Esophagus muscularis mucosa (tissue), 4 donors: Measurements from ENCODE around the gene TP53I3. TPM values are rescaled to one million over a fixed set of nuclear protein-coding genes. Genes with fewer than 3 reads are reported as not detected.

Source experiments
- DNase-seq: peaks from one replicate; pipeline ENCODE4 v3.0.0-alpha.2; 2017; ENCODE audit errors: extremely low spot score
- H3K27ac ChIP-seq, 4 donors: fragments of 200-600 bp; sonication (generic); replicated peaks in 1 of 4; 1 replicate in 3 of 4; 2 replicates in 1 of 4; pipeline ENCODE4 v1.5.1; 2016 to 2019; ENCODE audit warnings: mild to moderate bottlenecking in 1 of 4
- H3K27me3 ChIP-seq, 4 donors: fragments of 200-600 bp; sonication (generic); one replicate each; pipeline versions ENCODE4 v1.5.1 to v1.6.0; 2016 to 2019
- H3K36me3 ChIP-seq, 4 donors: fragments of 200-600 bp; sonication (generic); one replicate each; pipeline ENCODE4 v1.5.1; 2016 to 2019
- H3K4me1 ChIP-seq, 4 donors: fragments of 200-600 bp; sonication (generic); one replicate each; pipeline ENCODE4 v1.5.1; 2016 to 2019
- H3K4me3 ChIP-seq, 4 donors: fragments of 200-600 bp; sonication (generic); 1 replicate in 2 of 4; 2 replicates in 2 of 4; pipeline ENCODE4 v1.5.1; 2016 to 2019; ENCODE audit warnings: mild to moderate bottlenecking in 4 of 4, moderate library complexity in 1 of 4
- H3K9me3 ChIP-seq, 4 donors: fragments of 200-600 bp; sonication (generic); 1 replicate in 3 of 4; 2 replicates in 1 of 4; pipeline ENCODE4 v1.5.1; 2016 to 2019
- CTCF ChIP-seq, 3 experiments: fragments of 200-600 bp in 2 of 3; fragments of 450-650 bp in 1 of 3; sonication (generic) in 2 of 3; IDR thresholded peaks; one replicate each; pipeline ENCODE4 v1.5.1; 2017 to 2019; ENCODE audit warnings: antibody characterized with exemption in 3 of 3, mild to moderate bottlenecking in 2 of 3, moderate library complexity in 1 of 3
- EP300 ChIP-seq: sonication (generic); formaldehyde crosslinking; IDR thresholded peaks from one replicate; pipeline ENCODE4 v1.6.1; 2017; ENCODE audit warnings: antibody characterized with exemption
- POLR2A ChIP-seq: fragments of 450-650 bp; IDR thresholded peaks from one replicate; pipeline ENCODE4 v1.6.1; 2017; ENCODE audit warnings: antibody characterized with exemption, moderate library complexity, mild to moderate bottlenecking, low read depth
- POLR2AphosphoS5 ChIP-seq, 2 donors: sonication (generic); formaldehyde crosslinking; IDR thresholded peaks; one replicate each; pipeline ENCODE4 v1.6.1; 2017; ENCODE audit warnings: antibody characterized with exemption in 2 of 2
- WGBS: methylation state at CpG from one replicate; pipeline ENCODE4 v1.1.5; 2018; 5-methylcytosine and 5-hydroxymethylcytosine counted together
- intact Hi-C: fragments of 100-400 bp; cut with DNase I; formaldehyde crosslinking; loops from one replicate; pipeline ENCODE4 v1.15.1; 2023
- total RNA-seq, 4 donors: library from RNA; depleted of rRNA; stranded (reverse); fragments of >200 nt; gene quantifications; one replicate each; pipeline versions ENCODE4 v1.1.0 to v1.2.1, GENCODE V29; 2016

The TP53I3 gene
- total RNA-seq, 4 donors from 2014 or later, result 5.3 to 11.3 (median 9.6) TPM

- H3K4me3 ChIP-seq, result no peak overlapping the region
- intact Hi-C loops, result no loop called here
- no peaks in the 10 kb centered on the region for H3K36me3 ChIP-seq
- no peak for TF ChIP-seq CTCF (IDR thresholded peaks at IDR 0.05)
- no peak for TF ChIP-seq EP300
- TF ChIP-seq POLR2A, result no peak
- no peak for TF ChIP-seq POLR2AphosphoS5 (IDR thresholded peaks at IDR 0.05)
- H3K9me3 ChIP-seq, result no peaks in the 10 kb centered on the region
- H3K4me1 ChIP-seq, result peaks cover under 1 to 13% (median 10%) of the 10 kb centered on the region in 4 donors
- no peak for DNase-seq
- 79% methylated on average over 6 of the region's 8 CpGs for WGBS
- no peaks in the 10 kb centered on the region for H3K27me3 ChIP-seq
- H3K27ac ChIP-seq, result no peak overlapping the region
Measured at GRCh38 chr2:24054366-24055010, 30.1 kb downstream of the TP53I3 start.

GRCh38 chr2:24052951-24053350, 31.7 kb downstream of the TP53I3 start:
- DNase-seq, result no peak
- H3K27ac ChIP-seq, result no peak overlapping the region
- 94% methylated on average over 1 of the region's 1 CpG for WGBS
- intact Hi-C loops, result no loop called here
- no peak overlapping the region for H3K4me3 ChIP-seq
- H3K27me3 ChIP-seq, result no peaks in the 10 kb centered on the region
- H3K4me1 ChIP-seq, result peaks cover 6 to 24% (median 21%) of the 10 kb centered on the region in 4 donors
- no peaks in the 10 kb centered on the region for H3K9me3 ChIP-seq
- H3K36me3 ChIP-seq, result no peaks in the 10 kb centered on the region
- TF ChIP-seq CTCF (IDR thresholded peaks at IDR 0.05) (no peak), EP300 (no peak), POLR2A (no peak)

GRCh38 chr2:24051833-24052232, 32.8 kb downstream of the TP53I3 start:
- Histone ChIP-seq H3K27ac (no peak overlapping the region), H3K4me1 (peaks cover 6 to 30% (median 26%) of the 10 kb centered on the region in 4 donors), H3K36me3 (no peaks in the 10 kb centered on the region), H3K27me3 (no peaks in the 10 kb centered on the region), H3K9me3 (no peaks in the 10 kb centered on the region), H3K4me3 (no peak overlapping the region)
- no peak for DNase-seq
- WGBS, result 83% methylated on average over 8 of the region's 8 CpGs
- TF ChIP-seq POLR2AphosphoS5 (IDR thresholded peaks at IDR 0.05) (no peak), CTCF (IDR thresholded peaks at IDR 0.05) (no peak), EP300 (no peak), POLR2A (no peak)
- intact Hi-C loops, result no loop called here

DNA sequence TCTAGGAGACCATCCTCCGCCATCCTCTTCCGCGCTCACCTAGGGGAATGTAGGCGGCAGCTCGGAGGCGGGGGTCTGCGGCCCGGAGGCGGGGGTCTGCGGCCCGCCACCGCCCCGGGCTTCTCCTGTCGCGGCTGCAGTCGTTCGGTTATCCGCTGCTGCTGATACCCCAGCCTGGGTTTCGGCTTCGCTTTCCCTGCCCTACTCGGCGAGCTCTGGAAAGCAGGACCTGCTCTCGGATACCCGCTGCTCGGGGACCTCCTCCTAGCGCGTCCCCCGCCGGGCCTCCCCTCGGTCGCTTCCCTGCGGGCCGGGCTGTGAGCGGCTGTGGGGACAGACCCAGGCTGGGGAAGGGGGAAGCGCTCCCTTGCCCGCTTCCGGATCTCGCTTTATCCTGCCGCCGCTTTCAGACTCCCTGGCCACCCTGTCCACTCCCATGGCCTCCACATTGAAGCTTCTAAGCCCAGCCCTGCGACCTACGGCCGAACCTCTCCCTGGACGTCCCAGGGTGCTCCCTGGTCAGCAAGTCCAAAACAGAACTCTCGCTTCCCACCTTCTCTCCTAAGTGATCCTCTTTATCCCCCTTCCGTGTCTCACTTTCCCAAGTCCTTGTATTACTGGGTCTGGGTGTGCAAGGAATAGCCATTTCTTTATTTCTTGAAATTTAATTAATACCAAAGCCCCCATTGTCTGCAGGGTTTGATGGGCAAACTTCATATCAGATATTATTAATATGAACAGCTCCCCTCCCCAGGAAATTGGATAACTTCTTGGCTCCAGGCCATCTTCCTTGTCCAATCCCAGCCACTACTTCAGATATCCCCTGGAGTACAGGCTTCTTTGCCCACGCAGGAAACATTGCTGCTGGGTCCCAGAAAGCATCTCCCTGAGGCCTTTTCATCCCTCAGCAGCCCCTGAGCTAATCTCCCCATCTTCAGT, 34.3 kb downstream of the TP53I3 start:
- Histone ChIP-seq H3K9me3 (no peaks in the 10 kb centered on the region), H3K4me1 (peaks cover 13 to 45% (median 38%) of the 10 kb centered on the region in 4 donors), H3K4me3 (peak overlapping the region; percentile 79 to 94 (median 88)), H3K36me3 (no peaks in the 10 kb centered on the region), H3K27ac (peak overlapping the region; percentile 63 to 75 (median 72)), H3K27me3 (no peaks in the 10 kb centered on the region)
- WGBS, result 20% methylated on average over 12 of the region's 47 CpGs
- no peak for TF ChIP-seq POLR2A
- no peak for TF ChIP-seq POLR2AphosphoS5 (IDR thresholded peaks at IDR 0.05)
- TF ChIP-seq EP300, result no peak
- TF ChIP-seq CTCF (IDR thresholded peaks at IDR 0.05), result no peak
- intact Hi-C loops, result no loop called here
- DNase-seq, result no peak
